Limb (tissue), 2 donors: Measurements from ENCODE around the gene BHLHA9.
"Not testable (repeated sequence)": the region's sequence is repeated elsewhere in the genome, so short reads cannot be mapped to it uniquely, and the experiment has no call there.

Experiments used
- DNase-seq, 2 donors: peaks; one replicate each; pipeline ENCODE4 v3.0.0-alpha.2; 2016; ENCODE audit errors: extremely low spot score in 2 of 2

Gene BHLHA9

DNA sequence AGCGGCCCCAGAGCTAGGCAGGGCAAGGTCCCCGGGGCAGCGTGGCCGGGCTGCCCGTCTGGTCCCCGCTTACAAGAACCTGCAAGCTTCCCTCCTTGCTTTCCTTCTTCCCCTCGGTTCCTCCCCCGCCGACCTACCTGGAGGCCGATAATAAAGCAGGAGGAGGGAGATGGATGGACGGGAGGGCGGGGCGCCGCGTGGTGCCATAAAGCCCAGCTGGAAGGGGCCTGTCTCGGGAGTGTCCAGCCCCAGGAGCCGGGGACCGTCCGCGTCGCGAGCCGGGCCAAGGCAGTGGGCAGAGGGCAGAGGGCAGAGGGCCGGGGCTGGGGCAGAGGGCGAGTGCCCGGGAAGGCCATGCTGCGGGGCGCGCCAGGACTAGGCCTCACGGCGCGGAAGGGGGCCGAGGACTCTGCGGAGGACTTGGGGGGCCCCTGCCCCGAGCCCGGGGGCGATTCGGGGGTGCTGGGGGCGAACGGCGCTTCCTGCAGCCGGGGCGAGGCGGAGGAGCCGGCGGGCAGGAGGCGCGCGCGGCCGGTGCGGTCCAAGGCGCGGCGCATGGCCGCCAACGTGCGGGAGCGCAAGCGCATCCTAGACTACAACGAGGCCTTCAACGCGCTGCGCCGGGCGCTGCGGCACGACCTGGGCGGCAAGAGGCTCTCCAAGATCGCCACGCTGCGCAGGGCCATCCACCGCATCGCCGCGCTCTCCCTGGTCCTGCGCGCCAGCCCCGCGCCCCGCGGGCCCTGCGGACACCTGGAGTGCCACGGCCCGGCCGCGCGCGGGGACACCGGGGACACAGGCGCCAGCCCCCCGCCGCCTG, at the start of gene BHLHA9:
BHLHA9 (plus strand) TSS at position 235 of the 820 bp plus-strand sequence; CDS start at position 355, 120 bp downstream.
- DNase-seq = peak in 1 of 2 donors; percentile 48

DNA sequence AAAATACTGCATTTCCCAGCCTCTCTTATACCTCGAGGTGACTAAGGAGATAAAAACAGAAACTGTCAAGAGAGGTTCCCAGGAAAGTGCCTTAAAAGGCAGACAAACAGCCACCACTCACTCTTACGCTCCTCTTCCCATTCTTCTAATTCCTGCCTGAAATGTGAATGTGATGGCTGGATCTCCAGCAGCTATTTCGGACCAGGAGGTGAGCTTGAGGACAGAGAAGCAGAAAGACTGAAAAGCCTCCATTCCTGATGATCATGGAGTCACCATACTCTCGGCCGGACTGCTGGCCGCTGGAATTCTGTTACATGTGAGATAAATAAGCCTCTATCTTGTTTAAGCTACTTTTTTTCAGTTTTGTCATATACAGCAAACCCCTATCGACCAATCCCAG, 49.0 kb upstream of the BHLHA9 start:
- DNase-seq = no peak

DNA sequence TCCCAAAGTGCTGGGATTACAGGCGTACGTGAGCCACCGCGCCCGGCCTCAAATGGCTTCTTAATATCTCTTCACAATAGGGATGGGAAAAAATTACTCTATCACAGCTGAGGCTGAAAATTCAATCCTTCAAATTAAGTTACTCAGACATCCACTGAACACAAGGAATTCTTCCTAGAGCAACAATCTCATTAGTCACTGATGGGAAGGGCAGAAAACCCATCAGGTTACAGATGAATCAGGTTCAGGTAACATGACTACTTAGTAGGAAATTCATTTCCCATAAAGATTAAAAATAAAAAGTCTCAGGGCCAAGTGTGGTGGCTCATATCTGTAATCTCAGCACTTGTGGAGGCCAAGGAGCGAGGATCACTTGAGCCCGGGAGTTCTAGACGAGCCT, 47.9 kb upstream of the BHLHA9 start:
- no peak for DNase-seq

DNA sequence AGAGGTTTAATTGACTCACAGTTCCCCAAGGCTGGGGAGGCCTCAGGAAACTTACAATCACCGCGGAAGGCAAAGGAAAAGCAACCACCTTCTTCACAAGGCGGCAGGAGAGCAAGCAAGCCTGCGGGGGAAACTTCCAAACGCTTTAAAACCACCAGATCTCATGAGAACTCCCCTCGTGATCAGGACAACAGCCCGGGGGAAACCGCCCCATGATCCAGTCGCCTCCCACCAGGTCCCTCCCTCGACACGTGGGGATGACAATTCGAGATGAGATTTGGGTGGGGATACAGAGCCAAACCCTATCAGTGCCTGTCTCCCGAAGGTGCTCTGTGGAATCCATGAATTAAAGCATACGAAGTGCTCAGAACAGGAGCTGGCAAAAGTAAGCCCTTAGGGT, 46.6 kb upstream of the BHLHA9 start:
- DNase-seq = no peak

DNA sequence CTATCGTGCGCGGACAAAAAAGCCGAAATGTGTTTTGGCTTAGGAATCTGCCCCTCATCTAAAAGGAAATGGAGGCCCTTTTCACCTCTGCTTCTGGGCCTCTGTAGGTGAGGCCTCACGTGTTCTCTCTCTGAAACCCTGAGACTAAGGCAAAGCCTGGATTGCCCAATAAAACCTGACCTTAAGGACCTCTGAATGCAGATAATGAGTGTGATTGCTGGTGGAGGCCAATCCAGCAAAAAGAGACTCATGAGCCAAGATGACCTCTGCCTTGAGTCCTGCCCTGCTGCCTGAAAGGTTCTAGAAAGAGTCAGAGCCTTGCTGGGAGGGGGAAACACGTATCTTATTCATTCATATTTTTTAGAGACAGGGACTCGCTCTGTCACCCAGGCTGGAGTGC, 45.9 kb upstream of the BHLHA9 start:
- DNase-seq = no peak

DNA sequence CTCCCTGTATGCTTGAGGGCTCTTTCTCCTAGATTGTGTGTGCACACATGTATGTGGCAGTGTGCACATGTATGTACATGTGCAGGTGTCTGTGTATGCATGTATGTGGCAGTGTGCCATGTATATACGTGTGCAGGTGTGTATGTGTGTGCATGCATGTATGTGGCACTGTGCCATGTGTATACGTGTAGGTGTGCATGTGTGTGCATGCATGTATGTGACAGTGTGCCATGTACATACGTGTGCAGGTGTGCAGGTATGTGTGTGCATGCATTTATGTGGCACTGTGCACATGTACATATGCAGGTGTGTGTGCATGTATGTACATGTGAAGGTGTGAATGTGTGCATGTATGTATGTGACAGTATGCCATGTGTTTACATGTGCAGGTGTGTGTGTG, 43.9 kb upstream of the BHLHA9 start:
- DNase-seq = no peak

DNA sequence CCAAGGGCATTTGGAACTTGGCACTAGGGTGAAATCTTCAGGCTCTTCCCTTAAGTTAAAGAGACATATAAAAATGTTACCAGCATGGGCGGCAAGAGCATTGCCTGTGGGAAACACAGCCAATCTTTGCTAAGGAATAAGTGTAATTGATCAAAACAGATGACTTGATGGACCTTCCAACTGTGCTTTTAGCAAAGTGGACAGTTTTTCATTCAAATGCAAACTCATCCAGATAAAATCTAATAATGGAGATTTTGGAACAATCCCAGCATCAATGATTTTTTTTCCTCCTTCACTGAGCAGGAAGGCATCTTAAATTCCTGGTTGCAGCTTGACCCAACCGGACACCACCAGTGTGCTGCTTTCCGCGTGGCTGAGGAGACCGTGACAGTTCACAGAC, 42.9 kb upstream of the BHLHA9 start:
- DNase-seq = no peak

DNA sequence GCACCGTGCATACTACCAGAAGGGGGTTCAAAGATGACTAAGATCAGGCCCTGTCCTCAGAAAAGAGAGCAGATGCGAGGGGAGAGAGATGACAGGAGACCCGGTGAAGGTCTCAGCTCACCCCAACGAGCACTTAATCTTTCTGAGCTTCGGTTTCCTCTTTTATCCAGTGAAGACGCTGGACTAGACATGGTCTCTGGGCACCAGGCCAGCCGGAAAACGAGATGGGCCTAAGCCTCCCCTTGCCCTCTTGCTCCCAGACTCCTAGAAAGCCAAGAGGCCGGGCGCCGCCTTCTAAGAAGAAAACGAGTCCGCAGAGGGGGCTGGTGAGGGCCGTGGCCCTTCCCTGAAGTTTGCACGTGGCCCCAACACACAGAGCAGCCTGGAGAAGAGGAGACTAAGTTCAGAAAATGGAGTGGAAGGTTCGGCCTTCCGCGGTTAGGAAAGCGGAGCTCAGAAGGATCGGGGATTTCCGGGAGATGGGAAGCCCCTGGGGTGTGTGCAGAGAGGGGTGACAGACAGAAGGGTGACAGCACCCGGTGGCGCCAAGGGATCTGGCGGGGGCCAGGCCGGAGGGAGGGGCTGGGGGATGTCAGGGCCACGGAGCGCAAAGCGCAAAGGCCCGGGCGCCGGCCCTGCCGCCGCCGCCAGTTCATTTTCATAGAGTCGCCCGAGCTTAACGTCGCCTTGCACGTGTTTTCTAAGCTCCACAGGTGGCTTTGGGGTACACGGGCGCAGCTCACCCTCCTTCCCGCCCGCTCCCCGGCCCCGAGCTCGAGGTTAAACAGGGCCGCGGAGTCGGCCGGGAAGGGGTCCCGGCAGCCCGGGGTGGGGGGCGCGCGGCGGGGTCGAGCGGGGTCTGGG, 42.1 kb upstream of the BHLHA9 start:
- peak in 1 of 2 donors; percentile 41 for DNase-seq

DNA sequence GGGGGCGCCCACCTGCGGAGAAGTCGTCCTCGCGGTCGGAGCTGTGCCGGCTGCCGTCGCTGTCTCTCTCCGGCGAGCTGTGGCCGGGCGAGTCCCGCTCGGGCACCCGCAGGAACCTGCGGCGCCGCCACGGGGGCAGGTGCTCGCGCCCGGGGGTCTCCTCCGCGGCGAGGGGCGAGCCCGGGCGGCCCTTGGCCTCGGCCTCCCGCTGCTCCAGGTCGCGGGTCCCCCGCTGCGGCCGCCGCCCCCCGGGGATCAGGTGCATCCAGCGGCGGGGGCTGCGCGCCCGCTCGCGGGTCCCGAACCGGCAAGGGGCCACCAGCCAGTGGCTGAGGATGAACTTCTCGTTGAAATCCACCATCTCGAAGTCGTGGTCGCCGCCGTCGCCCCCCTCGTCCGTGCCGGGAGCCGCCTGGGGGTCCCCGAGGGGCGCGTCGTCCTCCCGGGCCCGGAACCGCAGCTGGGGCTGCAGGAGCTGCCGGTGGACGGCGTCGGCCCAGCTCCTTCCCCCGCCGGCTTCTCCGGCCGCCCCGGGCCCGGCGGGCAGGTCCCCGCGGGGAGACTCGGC, 41.4 kb upstream of the BHLHA9 start:
- DNase-seq = peak in 1 of 2 donors; percentile 37

DNA sequence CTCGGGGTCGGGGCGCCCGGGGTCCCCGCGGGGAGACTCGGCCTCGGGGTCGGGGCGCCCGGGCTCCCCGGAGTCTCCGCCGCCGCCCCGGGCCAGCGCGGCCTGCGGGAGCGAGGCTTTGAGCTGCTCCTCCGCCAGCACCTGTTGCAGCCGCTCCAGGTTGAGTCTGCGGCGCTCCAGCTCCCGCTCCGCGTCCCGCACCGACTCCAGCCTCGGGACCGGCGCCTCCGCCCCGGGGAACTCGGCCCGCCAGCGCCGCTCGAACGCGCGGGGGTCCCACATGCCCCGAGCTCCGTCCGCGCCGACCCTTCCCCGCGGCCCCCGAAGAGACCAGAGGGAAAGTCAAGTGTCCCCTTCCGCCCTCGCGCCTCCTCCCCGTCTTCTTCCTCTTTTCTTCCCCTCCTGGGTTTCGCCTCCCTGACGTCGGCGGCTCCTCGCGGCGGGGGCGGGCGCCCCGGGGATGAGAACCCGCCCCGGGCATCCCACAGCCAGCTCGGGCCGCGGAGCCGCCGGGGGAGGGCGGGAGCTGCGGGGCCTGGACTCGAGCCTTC, 40.8 kb upstream of the BHLHA9 start:
- DNase-seq = peak in 1 of 2 donors; percentile 59

DNA sequence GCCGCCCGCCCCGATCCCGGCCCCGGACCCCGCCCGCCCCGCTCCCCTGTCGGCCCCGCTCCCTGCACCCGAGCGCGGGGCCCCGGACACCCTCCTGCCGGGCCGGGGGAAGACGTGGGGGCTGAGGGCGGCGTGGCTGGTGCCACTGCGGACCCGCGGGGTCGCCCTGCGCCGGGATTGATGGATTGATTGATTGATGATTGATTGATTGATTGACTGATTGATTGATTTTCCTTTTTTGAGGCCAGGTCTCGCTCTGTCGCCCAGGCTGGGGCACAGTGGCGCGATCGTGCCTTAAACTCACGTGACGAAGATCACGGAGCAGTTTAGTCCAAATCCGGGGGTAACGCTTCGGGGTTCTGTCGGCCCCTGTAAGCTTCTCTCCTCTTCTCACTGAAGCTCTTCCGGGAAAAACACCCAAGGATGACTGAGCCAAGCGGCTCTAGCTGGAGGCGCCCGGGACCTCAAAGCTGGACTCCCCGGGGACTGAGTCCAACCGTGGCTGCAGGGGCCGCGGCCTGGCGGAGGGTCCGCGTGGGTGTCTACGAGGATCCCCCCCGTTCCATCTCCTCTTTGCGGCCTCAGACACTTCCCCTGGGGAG, 40.2 kb upstream of the BHLHA9 start:
- DNase-seq = no peak

DNA sequence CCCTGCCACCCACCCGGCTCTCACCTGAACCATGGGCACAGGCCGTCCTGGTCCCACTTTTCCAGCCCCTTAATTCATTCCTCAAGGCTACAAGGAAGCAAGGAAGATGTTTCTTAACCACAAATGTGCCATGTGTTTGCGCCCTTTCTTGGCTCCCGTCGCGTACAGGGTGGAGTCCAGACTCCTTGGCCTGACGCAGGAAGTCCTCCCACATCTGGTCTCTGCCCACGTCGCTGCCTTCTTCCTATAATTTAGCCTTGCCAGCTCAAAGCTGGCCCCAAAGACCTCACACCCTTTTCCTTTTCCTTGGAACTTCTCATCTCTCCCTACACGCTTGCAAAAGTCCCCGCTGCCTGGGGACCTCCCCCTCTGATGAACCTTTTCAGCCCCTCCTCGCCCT, 38.8 kb upstream of the BHLHA9 start:
- DNase-seq = no peak

DNA sequence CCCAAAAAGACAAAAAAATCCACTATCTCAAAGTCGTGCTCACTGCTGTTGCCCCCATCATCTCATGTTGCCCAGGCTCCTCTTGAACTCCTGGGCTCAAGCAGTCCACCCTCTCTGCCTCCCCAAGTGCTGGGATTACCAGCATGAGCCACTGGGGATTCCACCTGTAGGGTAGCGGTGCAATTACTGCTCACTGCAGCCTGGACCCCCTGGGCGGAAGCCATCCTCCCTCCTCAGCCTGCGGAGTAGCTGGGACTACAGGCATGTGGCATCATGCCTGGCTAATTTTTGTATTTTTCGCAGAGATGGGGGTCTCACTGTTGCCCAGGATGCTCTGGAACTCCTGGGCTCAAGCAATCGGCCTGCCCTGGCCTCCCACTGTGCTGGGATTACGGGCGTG, 37.9 kb upstream of the BHLHA9 start:
- DNase-seq = no peak

DNA sequence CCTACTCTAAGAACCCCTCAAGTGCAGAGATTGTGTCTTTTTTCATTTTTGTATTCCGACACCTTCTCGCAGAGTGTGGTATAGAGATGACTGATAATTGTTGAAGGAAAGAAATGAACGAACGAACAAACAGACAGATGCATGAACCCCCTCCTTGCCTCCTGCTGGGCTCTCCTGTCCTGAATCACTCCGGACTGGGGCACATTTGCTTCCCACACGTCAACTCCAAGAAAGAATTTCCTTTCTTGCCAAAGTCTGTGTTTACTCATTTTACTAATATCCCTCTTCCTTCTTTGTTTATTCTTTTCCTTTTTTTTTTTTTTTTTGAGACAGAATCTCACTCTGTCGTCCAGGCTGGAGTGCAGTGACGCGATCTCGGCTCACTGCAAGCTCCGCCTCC, 37.5 kb upstream of the BHLHA9 start:
- DNase-seq = no peak

DNA sequence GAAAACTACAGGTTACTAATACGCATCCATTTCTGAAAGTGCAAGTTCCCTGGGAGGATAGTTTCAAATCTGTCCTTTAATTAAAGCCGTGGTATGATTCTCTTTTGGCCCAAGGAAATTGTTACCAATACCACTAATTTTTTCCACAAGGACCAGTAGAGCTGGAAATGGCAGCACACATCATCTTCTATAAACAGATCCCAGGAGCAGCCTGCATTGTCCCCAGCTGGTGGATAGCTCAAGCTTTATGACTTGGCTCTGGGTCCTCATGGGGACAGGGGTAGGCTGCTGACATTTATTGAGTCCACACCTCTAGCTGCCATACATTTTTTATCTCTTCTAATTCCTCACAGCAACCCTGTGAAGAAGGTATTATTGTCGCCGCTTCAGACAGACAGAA, 35.8 kb upstream of the BHLHA9 start:
- DNase-seq = no peak

DNA sequence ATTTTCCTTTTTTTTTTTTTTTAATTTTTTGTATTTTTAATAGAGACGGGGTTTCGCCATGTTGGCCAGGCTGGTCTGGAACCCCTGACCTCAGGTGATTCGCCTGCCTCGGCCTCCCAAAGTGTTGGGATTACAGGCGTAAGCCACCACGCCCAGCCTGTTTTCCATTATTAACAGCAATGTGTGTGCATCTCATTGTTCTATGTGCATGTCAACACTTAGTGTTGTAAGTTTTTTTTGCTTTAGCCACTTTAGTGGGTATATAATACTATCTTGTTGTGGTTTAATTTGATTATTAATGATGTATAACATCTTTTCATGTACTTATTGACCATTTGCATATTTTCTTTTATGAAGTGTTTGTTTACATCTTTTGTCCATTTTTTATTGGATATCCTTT, 32.8 kb upstream of the BHLHA9 start:
- DNase-seq = no peak

DNA sequence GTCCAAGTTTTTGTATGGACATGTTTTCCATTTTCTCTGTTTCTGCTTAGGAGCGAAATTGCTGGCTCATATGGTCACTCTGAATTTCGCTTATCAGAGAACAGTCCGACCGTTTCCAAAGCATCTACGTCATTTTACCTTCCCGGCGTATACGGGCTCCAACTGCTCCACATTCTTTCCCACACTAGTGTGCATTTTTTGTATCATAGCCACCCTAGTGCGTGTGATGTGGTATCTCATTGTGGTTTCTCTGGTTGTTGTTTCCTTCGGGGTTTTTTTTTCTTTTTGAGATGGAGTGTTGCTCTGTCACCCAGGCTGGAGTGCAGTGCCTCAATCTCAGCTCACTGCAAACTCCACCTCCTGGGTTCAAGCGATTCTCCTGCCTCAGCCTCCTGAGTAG, 31.0 kb upstream of the BHLHA9 start:
- DNase-seq = no peak

DNA sequence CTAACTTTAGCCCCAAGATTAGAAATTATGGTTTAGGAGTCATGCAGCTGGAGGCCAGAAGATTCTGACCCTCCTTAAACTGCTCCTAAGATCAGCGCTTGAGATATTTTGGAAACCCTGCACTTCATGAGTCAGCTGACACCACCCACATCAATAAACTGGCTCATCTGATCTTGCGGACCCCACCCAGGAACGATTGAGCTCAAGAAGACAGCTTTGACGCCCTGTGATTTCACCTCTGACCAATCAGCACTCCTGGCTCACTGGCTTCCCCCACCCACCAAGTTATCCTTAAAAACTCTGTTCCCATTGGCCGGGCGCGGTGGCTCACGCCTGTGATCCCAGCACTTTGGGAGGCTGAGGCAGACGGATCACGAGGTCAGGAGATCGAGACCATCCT, 29.8 kb upstream of the BHLHA9 start:
- not testable (repeated sequence) for DNase-seq

DNA sequence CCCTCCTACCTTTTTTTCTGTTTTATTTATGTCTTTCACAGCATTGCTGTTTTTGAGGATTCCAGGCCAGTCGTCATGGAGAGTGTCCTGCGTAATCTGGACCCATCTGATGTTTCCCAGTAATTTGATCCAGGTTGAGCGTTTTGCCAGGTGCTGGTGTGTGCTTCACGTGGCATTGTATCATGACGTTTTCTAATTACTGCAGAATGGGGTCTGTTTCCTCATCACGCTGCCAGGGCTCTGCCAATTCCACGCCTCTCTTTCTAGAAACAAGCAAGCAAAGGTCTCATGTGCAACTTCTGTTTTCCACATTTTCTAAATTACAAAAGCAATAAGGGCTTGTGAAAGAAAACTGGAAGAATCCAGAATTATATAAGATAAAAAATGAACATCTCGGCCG, 28.3 kb upstream of the BHLHA9 start:
- DNase-seq = peak; percentile 51 to 54

DNA sequence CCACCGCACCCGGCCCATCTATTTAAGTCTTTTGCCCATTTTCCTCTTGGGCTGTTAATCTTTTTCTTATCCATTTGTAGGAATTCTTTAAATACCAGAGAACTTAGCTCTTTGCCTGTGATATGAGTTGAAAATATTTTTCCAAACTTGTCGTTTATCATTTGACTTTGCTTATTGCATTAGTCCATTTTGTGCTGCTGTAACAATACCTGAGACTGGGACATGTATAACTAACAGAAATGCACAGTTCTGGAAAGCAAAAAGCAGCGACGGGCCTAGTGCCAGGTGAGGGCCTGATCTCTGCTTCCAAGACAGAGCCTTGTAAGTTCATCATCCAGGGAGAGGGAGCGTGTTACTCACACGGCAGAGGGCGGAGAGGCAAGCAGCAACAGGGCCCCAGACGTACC, 25.6 kb upstream of the BHLHA9 start:
- no peak for DNase-seq

DNA sequence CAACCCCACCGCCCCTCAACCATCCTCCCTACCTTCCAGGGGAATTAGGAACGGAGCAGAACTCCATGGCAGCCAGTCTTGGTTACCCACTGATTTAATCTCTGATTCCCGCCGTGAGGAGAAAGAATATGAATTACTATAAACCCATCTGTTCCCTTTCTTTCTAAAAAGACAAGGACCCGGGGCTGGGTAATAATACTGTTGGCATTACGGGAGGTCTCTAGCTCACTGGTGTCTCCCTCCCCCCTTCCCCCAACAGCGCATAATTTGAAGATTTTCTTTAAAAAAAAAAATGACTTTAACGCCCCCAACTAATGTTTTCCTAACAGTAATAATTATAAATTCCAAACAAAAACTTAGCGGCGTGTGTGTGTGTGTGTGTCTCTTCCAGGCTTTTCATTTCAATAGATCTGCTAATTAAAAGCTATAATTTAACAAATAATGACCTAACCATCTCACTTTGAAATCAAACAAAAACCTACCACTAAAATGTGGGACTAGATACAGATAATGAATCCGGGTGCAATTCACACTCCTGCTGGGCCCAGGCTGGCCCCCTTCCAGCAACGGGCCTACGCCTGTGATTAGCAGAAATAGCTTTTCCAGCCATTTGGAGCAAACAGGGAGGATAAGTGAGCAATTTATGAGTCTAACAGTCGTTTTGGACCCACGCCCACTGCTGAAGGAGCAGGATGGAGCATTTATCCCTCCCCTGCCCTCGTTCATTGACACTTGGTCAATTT, 18.2 kb upstream of the BHLHA9 start:
- peak; percentile 30 to 70 for DNase-seq
